A673 (cell line): ENCODE measurements around the gene OR6C76.
"Not testable (repeated sequence)": the region's sequence is repeated elsewhere in the genome, so short reads cannot be mapped to it uniquely, and the experiment has no call there.

Experiments used
- CTCF ChIP-seq: fragments of 300-800, 200-600 bp; sonication (generic); conservative IDR thresholded peaks from 2 replicates; pipeline ENCODE4 v1.5.1; 2017; ENCODE audit warnings: low read depth, mild to moderate bottlenecking, antibody characterized with exemption, low read length, moderate library complexity, mixed read lengths
- EZH2 ChIP-seq: fragments of 200-600 bp; sonication (generic); IDR thresholded peaks from 2 replicates; pipeline ENCODE4 v1.6.1; 2017; ENCODE audit warnings: borderline replicate concordance, low read depth, mild to moderate bottlenecking, mixed read lengths, antibody characterized with exemption, low read length; ENCODE audit not compliant: poor library complexity, severe bottlenecking

GRCh38 chr12:55464926-55465325 is 38.9 kb downstream of the OR6C76 start:
- TF ChIP-seq CTCF, EZH2: not testable (repeated sequence)
